ENCODE results near the gene UBASH3B. TPM values are rescaled to one million over a fixed set of nuclear protein-coding genes. Genes with fewer than 3 reads are reported as not detected.

The UBASH3B gene
- total RNA-seq, 1 donor from 2014 or later: 4.3 TPM

- no peaks in the 10 kb centered on the region for H3K27me3 Mint-ChIP-seq
- ATAC-seq (ENCODE audit: low read depth) (no peak), DNase-seq (no peak)
- no peak overlapping the region for H3K4me3 Mint-ChIP-seq
- no peaks in the 10 kb centered on the region for H3K9me3 Mint-ChIP-seq
- H3K36me3 Mint-ChIP-seq (ENCODE audit: low read depth): no peaks in the 10 kb centered on the region
- intact Hi-C loops (cut with micrococcal nuclease): loop anchor here (1.0 kb wide), 2 partner anchors 98 to 99 kb away; partner anchors contain the start of gene UBASH3B
- POLR2A ChIA-PET: interaction anchor here (1.1 to 3.1 kb wide), 3 partner anchors 8 to 98 kb away, joined by 3 to 16 read pairs (median 5); partner anchors contain the start of gene UBASH3B
- H3K27ac Mint-ChIP-seq: no peak overlapping the region
- CTCF ChIA-PET: interaction anchor here (1.0 to 6.4 kb wide), 17 partner anchors 8 to 173 kb away, joined by 3 to 134 read pairs (median 10); partner anchors contain the start of gene UBASH3B
- H3K4me1 Mint-ChIP-seq: peaks cover 29% of the 10 kb centered on the region
- TF ChIP-seq CTCF (IDR thresholded peaks at IDR 0.05): no peak
These were observed 98.5 kb downstream of the UBASH3B start for GRCh38 chr11:122754028-122754427.

GRCh38 chr11:122754553-122755322 lies 99.2 kb downstream of the UBASH3B start:
- Mint-ChIP-seq H3K4me3 (no peak overlapping the region), H3K9me3 (no peaks in the 10 kb centered on the region), H3K27ac (no peak overlapping the region), H3K4me1 (peaks cover 28% of the 10 kb centered on the region), H3K36me3 (ENCODE audit: low read depth) (no peaks in the 10 kb centered on the region), H3K27me3 (no peaks in the 10 kb centered on the region)
- POLR2A ChIA-PET: interaction anchor here (0.7 to 3.1 kb wide), 7 partner anchors 9 to 99 kb away, joined by 3 to 16 read pairs (median 4); partner anchors contain the start of gene UBASH3B
- TF ChIP-seq CTCF (IDR thresholded peaks at IDR 0.05): no peak
- ATAC-seq (ENCODE audit: low read depth): peak; percentile 48
- CTCF ChIA-PET: interaction anchor here (0.9 to 6.4 kb wide), 25 partner anchors 9 to 174 kb away, joined by 3 to 134 read pairs (median 10); partner anchors contain the start of gene UBASH3B
- no peak for DNase-seq
- intact Hi-C loops (cut with micrococcal nuclease): loop anchor here (1.0 kb wide), 2 partner anchors 98 to 99 kb away; partner anchors contain the start of gene UBASH3B

- ATAC-seq (ENCODE audit: low read depth) (no peak), DNase-seq (no peak)
- intact Hi-C loops (cut with micrococcal nuclease): no loop called here
- ChIA-PET POLR2A (interaction anchor here (0.7 to 3.1 kb wide), 9 partner anchors 10 to 126 kb away, joined by 3 to 16 read pairs (median 5); partner anchors contain the start of gene UBASH3B), CTCF (interaction anchor here (0.9 to 6.4 kb wide), 24 partner anchors 9 to 269 kb away, joined by 3 to 134 read pairs (median 10); partner anchors contain the start of gene UBASH3B)
- H3K27ac Mint-ChIP-seq: no peak overlapping the region
- H3K36me3 Mint-ChIP-seq (ENCODE audit: low read depth): no peaks in the 10 kb centered on the region
- H3K4me3 Mint-ChIP-seq: no peak overlapping the region
- TF ChIP-seq CTCF (IDR thresholded peaks at IDR 0.05): no peak
- H3K27me3 Mint-ChIP-seq: no peaks in the 10 kb centered on the region
- no peaks in the 10 kb centered on the region for H3K9me3 Mint-ChIP-seq
- H3K4me1 Mint-ChIP-seq: peaks cover 28% of the 10 kb centered on the region
These were observed 99.9 kb downstream of the UBASH3B start for GRCh38 chr11:122755409-122755808.

- CTCF ChIA-PET: interaction anchor here (0.9 to 6.4 kb wide), 26 partner anchors 10 to 268 kb away, joined by 3 to 134 read pairs (median 8); partner anchors contain the start of gene UBASH3B
- H3K27ac Mint-ChIP-seq: peak overlapping the region; percentile 46
- no peaks in the 10 kb centered on the region for H3K9me3 Mint-ChIP-seq
These were observed 100.4 kb downstream of the UBASH3B start for GRCh38 chr11:122755941-122756340.

More at GRCh38 chr11:122755941-122756340, 100.4 kb downstream of the UBASH3B start:
- POLR2A ChIA-PET: interaction anchor here (1.1 to 3.1 kb wide), 8 partner anchors 10 to 306 kb away, joined by 3 to 16 read pairs (median 6); partner anchors contain the start of genes HSPA8 and UBASH3B
- DNase-seq: no peak
- no peak for ATAC-seq (ENCODE audit: low read depth)
- Mint-ChIP-seq H3K4me1 (peaks cover 28% of the 10 kb centered on the region), H3K27me3 (no peaks in the 10 kb centered on the region), H3K36me3 (ENCODE audit: low read depth) (no peaks in the 10 kb centered on the region), H3K4me3 (no peak overlapping the region)
- intact Hi-C loops (cut with micrococcal nuclease): loop anchor here (1.0 kb wide), 6 partner anchors 10 to 176 kb away; no protein-coding TSS in a partner anchor
- no peak for TF ChIP-seq CTCF (IDR thresholded peaks at IDR 0.05)

Measured in activated B cell treated with CpG ODN at 0.5 μM for 24 hours (primary cell).